Amniotic stem cell (primary cell): ENCODE results near the gene DCP1B.

Source experiments
- DNase-seq: peaks from one replicate; lab custom pipeline; 2025; lab: John Stamatoyannopoulos, UW

Gene DCP1B

DNA sequence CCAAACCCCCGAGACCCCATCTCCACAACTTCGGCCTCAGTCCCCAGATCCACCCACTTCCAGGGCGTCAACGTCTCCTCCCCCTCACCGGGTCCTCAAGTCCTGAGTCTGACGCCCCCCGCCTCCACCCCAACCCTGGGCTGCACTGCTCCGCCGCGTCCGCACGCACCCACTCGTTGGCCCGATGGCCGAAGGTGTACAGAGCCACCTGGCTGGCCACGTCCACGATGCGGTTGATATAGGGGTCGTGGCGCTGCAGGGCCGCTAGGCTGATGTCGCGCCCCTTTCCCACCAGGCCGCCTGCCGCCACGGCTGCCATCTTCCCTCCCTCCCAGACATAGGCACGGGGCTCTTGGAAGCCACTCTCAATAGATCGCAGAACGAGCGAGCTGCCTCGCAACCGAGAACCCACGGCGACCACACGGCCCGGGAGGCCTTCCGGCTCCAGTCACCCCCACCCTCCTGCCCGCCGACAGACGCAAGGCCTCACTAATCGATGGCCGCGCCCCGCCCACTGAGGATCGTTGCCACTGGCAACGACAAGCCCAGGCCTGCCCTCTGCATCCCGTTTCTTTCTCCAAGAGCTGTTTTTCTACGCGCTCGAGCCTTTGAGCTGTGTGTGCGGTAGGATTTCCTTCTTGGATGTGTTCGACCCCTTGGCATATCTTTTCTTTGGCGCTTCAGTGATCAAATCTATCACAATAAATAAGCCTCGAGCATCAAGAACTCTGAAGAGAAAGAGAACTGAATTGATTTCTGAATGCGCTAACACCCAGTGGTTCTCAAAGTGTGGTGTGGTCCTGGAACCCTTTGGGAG, at the start of gene DCP1B:
DCP1B (minus strand) TSS at position 345 of the 817 bp plus-strand sequence; CDS start at position 319, 26 bp downstream.
- peak; percentile 94 for DNase-seq

DNA sequence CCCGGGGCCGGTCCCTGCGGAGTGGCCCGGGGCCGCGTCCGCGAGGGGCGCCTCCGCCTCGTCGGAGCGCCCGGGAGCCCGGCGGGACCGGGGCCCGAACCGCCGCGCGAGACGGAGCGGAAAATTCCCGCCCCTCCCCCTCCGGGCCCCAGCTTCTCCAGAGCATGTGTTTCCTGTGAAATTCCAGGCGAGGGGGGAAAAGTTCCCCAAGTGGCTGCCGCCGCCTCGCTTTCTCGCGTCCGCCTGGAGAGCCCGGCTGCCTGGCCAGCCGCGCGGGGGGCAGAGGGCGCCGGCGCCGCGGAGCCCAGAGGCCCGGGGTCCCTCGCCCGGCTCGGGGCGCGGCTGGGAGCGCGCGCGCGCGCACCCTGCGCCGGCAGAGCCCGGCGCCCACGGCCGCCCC, 49.4 kb upstream of the DCP1B start:
- DNase-seq: no peak

DNA sequence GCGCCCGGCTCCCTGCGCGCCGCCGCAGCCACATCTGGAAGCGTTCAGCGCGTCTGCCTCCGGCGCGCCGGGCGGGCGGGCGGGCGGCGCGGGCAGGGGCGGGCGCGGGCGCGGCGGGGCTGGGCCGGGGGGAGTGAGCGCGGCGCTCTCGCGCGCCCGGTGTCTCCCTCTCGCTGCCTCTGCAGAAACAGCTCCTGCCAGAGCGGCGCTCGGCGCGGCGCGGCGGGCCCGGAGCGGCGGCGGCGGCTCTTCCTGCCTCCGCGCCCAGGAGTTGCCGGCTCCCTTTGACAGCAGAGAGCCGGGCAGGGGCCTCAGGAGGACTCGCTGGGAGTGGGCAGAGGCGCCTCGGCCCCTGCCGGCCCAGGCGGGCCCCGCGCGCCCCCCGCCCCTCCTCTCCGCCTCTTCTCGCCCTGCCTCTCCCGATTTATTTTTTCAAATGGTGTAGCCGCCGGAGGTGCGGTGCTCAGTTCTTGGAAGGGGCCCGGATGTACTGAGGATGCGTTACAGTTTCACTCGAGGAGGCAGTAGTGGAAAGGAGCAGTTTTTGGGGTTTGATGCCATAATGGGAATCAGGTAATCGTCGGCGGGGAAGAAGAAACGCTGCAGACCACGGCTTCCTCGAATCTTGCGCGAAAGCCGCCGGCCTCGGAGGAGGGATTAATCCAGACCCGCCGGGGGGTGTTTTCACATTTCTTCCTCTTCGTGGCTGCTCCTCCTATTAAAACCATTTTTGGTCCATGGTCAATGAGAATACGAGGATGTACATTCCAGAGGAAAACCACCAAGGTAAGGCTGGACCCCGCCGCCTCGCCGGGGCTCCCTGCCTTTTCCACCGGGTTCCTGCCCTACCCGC, 48.8 kb upstream of the DCP1B start, which contains the start of gene CACNA1C:
CACNA1C (plus strand) TSS at position 162 of the 853 bp plus-strand sequence; CDS start at position 738, 576 bp downstream.
- peak; percentile 29 for DNase-seq

DNA sequence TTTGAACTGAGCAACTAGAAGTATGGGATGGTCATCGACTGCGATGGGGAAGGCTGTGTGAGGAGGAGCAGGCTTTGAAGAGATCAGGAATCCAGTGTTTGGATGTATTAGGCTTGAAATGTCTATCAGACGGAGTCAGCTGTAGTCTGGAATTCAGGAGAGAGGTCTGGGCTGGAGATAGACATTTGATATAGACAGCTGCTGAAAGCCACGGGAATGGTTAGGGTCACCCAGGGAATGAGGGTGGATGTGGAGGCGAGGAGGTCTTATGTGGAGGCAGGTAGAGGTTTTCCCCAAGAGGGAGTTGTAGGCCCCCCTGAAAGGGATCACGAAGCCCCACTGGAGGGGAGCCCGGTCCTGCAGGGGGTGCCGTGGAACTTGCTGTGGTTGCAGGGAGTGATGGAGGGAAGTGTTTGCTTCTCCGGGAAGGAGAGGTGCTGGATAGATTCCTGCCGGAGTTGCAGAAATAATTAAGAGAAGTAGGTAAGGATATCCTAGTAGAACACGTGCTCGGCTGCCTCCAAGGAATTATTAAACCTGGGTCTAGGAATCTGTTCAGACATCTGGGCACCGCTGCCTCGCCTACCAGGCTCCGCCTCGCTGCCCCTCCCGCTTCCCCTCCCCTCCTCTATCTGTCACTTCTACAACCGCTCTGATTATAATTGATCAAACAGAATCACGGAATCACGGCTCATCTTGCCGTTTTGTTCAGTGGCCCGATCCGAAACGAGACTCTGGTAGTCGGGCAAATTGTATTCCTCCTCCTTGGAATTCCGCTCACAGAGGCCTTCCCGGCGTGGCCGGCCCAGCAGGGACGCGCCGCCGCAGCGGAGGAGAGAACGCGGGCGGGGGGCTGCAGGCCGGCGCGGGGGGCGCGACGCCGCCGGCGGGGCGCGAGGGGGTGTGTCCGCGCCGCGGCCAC, 47.7 kb upstream of the DCP1B start:
- no peak for DNase-seq

DNA sequence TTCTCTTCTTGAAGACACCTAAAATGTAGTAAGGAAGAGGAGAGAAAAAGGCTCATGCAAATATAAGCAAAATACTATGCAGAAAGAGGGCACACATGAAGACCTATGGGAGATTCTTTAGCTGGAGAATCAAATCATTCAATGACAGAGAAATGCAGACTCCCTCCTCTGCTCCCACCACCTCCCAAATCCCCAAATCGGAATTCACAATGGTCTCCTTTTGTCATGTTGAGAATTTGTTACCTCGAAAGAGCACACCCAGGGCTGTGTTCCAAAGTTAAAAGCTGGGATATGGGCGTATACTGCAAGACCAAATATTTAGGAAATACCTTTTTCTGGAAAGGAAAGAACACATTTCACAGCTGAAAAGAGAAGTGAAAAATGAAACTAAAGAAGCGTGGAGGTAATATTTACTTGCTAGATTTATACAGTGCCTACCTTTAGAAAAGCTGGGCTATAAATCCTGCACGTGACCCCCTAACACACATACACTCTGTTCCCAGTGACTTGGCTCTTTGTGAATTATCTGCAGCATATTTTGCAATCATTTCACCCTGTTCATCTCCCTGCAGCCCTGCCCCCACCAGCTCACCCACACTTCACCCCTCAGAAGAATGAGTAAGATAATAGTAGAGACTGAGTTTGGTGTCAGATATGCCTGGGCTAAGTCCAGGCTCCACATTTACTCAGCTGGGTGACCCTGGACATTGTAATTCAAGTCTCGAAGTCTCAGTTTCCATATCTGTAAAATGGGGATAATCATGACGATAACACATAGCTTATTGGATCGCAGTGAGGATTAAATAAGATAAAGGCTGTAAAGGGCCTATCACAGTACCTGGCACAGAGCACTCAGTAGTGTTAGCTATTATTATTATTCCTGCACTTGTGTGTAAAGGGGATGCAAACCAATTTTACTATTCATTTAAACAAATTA, 45.6 kb upstream of the DCP1B start:
- no peak for DNase-seq

DNA sequence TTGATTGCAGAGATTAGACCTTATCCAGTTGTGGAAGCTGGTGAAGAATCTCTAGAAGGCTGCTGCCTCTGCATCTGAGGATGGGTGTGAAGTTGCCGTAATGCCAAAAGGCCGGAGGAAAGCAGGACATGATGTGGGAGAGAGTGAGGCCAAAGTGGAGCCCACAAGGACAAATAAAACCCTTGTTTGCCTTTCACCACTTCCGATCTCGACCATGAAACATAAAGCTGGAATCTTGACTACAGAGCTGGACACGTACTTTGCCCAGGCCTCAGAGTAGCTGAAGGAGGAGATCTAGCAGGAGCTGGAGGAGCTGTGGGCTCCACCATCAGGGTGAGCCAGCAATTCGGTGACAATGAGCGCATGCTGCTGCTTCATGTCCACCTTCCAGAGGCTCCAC, 43.5 kb upstream of the DCP1B start:
- DNase-seq: no peak

DNA sequence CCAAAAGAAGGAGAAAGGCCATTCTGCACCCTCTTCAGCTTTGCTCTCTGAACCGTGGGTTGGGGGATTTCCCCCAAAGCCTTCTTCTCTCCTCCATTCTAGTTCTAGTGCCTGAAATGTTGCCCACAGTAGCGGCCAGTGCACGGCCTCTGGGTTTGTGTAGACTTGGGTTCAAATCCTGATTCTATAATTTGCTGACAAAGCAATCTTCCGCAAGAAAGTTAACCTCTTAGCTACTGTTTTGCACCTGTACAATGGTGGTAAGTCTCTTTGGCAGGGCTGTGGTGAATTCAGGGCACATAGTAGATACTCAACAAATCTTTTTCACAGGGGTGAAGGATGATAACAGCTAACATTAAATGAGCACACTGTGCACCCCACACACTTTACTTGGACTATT, 42.7 kb upstream of the DCP1B start:
- no peak for DNase-seq

DNA sequence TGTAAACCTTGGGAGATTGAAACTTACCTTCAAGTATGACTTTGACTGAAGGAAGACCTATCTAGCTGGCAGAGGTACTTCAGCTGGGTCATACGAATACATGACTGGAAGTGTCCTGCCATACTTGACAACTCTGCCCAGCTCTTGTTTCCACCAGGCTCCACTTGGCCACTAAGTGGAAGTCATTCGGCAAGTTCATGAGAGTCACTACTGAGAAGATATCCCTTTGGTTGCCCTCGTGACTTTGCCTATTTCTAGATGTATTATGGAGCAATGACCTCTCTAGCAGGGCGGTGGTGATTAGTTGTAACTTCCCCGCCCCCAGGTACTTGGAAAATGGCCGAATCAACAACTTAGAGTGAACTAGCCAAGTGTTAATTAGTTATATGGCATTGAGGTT, 39.9 kb upstream of the DCP1B start:
- DNase-seq: no peak

DNA sequence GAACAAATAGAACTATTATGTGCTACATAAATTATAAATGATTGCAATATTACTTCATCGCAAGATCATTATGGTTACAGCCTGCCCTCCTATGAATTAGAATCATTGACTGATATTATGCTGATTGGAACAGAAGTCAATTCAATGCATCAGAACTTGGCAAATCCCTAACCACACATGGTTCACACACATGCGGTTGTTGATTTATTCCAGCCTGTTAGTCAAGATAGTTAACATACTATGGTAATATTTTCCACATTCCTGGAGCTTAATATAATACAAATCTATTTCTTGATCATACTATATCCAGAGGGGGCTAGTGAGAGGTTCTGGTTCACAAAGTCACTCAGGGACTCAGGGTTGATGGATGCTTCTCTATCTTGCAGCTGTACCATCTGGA, 38.8 kb upstream of the DCP1B start:
- no peak for DNase-seq

DNA sequence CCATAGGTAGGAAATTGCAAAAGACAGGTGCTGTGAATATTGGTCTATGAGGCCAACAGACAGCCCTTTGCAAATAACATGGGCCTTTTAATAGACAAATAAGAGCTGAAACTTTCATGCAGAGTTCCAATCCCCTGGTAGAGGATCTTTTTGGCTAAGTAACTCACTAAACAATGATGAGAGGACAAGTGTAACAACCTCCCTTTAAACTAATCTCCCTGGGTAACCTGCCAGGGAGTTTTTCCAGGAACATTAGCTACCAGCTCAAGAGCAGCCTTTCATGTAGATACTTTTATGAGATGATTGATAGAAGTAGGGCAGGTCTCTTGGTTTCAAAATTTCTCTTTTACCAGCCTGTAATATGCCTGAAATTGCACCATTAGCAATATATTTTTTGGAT, 34.8 kb upstream of the DCP1B start:
- no peak for DNase-seq

DNA sequence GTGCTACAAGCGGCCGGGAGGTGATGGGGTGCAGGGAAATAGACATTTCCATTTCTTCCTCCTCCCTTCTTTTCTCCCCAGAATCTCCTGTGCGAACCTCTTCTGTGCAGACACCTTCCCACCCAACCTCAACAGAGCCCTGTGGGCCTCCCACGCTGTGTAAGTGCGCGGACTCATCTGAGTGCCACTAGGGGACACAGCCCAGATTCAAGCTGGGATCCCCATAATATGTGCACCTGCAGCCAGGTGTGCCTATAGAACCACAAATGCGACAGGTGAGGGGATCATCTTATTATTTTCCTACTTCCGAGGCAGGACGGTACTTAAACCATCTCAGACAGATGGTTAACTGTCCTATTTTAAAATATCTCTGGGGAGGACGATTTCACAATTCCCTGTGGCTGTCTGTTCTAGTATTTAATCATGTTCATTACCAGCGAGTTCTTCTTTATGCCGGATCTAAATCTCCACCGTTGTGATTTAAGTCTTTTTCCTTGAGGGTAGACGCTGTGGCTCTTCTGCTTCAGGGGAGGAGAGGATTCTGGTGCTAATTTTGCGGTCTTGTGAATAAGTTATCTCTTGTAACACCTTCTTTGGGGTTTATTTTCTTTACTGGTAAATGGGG, 31.3 kb upstream of the DCP1B start:
- DNase-seq: no peak

DNA sequence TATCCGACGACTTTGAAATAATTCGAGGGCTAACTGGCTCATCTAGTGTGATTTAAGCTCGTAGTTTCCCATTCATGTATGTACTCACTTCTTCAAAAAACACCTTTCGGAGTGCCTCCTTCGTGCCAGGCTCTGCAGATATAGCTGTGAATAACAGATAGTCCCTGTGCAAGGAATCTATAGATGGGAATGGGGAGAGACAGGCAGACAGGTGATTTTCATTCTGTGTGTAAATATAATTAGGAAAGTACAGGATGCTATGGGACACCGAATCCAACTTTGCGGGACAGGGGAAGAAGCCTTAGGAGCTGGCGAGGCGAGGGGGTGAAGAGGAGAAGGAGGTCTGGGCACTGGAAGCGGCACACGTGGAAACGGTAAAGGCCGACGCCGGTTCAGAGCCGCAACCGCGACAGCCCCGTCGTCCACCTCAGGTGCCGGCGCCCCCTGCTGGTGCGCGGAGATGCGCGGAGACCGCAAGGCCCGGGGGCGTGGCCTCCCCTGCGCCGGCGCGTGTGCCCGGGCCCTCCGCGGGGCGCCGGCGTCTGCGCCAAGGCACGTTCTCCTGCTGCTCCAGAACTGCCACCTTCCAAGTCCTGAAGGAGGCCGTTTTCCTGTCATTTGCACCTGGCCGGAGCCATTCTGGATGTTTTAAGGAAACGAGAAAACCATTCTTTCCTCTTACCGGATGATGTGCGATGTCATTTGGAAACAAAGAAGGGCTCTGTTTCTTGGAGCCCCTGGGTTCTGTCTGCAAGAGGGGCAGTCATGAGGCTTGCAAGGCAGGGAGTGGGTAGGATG, 30.6 kb upstream of the DCP1B start:
- DNase-seq: peak; percentile 50

DNA sequence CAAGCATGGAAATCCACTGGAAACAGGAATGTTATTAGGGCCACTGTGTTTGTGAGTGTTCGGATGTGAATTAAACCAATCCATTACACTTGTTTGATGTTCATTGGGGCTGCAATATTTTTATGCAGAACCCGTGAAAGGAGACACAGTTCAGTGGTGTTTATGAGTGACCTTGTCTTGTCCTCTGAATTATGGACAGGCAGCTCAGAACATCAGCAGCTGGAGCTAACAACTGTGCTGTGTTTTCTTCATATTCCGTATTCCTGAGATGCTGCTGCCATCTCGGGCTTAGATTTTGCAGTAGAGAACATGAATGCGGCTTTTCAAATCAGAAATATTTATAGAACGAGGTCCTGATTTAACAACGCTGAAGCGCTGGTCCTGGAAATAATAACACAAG, 28.2 kb upstream of the DCP1B start:
- DNase-seq: no peak

DNA sequence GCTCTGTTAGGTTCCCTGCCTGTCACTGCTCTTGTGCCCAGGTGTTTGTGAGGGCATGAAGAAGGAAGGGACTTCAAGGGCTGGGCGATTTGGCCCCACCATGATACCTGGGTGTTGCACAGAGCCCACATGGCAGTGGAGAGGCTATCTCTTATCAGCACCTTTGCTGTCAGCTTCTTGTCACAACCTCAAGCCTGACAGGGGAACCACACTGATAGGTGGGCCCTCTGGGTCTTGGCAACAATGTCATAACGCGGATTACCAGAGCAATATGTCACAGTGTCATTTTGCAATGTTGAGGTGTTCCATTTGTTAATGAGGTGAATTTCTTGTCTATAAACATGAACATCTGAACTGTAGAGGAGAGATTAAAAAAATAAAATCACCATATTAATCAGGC, 25.6 kb upstream of the DCP1B start:
- no peak for DNase-seq

DNA sequence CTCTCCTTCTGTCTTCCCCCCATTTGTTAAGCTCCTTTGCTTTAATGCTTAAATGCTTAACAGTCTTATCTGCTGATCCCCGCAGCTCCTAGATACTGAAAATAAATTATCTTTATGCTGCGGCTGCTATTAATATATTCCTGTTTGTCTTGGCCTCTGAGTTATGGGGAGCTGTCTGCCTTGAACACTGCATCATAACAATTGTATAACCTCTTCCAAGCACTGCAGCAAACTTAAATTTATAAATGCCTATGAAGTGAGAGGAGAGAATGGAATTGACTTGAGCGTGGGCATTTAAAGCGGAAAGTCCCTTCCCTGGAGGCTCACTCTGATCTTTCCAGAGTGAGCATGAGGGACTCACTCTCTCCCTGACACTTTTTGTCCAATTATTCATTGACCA, 23.1 kb upstream of the DCP1B start:
- DNase-seq: no peak

DNA sequence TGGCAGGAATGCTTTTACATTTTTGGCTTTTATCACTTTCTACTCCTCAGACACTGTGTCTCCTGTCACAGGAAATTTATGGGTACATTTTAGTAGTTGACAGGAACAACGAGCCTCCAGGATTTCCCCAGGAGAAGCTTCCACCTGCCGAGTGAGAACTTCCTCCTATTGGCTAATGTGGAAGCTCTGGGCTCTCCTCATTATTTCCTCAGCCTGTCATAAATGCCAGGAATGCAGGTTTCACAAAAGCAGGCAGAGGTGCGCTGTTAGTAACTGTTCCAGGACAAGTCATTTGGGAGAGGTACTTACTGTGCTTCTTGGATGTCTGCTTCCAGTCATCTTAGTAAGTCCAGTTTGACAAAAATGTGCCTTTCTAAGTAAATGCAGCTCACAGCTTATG, 19.1 kb upstream of the DCP1B start:
- no peak for DNase-seq

DNA sequence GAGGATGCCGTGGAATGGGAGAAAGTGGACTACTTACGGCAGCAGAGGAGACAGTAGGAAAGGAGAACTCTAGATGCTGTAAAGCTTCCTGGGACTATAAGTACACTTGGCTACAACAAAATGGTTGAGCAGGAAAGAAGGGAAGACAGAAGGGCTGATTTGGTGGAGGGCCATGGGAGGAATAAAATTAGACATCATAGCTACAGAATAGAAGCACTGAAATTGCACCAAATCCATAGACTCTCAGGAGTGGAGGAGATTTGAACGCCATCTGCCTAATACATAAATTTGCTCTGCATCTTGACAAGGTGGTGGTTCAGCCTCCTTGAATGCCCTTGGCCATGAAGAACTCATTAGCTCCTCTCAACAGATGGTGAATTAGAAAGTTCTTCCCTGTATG, 16.3 kb upstream of the DCP1B start:
- DNase-seq: no peak

DNA sequence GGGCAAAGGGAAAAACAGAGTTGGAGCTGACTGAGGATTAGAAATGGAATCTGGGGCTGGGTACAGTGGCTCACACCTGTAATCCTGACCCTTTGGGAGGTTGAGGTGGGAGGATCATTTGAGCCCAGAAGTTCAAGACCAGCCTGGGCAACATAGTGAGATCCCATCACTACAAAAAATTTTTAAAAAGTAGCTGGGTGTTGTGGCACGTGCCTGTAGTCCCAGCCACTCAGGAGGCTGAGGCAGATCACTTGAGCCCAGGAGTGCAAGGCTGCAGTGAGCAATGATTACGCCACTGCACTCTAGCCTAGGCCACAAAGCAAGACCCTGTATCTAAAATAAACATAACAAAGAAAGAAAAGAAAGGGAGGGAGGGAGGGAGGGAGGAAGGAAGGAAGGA, 14.9 kb upstream of the DCP1B start:
- DNase-seq: no peak

DNA sequence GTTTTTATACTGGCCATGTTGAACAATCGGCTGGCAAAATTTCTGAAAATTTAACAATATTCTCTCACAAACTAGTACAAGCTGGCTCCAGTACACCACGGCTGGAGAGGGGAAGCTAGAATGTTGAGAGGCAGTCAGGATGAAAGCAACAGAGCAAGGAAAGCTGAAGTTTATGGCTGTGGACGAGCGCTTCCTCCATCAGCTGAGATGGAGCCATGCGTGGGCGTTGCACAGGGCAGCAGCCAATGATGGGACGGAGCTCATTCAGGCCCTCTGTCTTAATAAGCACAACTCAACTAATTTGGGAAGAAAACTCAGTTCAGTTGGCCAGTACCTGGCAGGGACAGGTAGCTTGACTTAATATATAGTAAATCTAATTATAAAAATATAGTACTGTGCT, 14.1 kb upstream of the DCP1B start:
- no peak for DNase-seq
